Stomach (tissue), 4 donors: ENCODE measurements around the gene SCAMP5.
A peak's percentile ranks its signal among the peaks of the same experiment; 100 is the strongest.

Experiments
- EP300 ChIP-seq: sonication (generic); formaldehyde crosslinking; IDR thresholded peaks from one replicate; pipeline ENCODE4 v1.6.1; 2017; ENCODE audit warnings: antibody characterized with exemption
- POLR2A ChIP-seq, 4 donors: fragments of 450-650 bp; IDR thresholded peaks; one replicate each; pipeline ENCODE4 v1.6.1; 2016; ENCODE audit warnings: antibody characterized with exemption in 4 of 4, control low read depth in 2 of 4, mild to moderate bottlenecking in 1 of 4, moderate library complexity in 1 of 4
- POLR2AphosphoS5 ChIP-seq, 3 donors: sonication (generic); formaldehyde crosslinking; IDR thresholded peaks; one replicate each; pipeline ENCODE4 v1.6.1; 2016; ENCODE audit warnings: antibody characterized with exemption in 3 of 3
- TF ChIP-seq, protein P1 (sequence below), 7 experiments: fragments of 450-650 bp in 4 of 7; fragments of 200-600 bp in 3 of 7; sonication (generic) in 3 of 7; IDR thresholded peaks; one replicate each; pipeline ENCODE4 v1.5.1; 2016 to 2019; ENCODE audit warnings: antibody characterized with exemption in 7 of 7, control low read depth in 2 of 7, mild to moderate bottlenecking in 1 of 7

DNA sequence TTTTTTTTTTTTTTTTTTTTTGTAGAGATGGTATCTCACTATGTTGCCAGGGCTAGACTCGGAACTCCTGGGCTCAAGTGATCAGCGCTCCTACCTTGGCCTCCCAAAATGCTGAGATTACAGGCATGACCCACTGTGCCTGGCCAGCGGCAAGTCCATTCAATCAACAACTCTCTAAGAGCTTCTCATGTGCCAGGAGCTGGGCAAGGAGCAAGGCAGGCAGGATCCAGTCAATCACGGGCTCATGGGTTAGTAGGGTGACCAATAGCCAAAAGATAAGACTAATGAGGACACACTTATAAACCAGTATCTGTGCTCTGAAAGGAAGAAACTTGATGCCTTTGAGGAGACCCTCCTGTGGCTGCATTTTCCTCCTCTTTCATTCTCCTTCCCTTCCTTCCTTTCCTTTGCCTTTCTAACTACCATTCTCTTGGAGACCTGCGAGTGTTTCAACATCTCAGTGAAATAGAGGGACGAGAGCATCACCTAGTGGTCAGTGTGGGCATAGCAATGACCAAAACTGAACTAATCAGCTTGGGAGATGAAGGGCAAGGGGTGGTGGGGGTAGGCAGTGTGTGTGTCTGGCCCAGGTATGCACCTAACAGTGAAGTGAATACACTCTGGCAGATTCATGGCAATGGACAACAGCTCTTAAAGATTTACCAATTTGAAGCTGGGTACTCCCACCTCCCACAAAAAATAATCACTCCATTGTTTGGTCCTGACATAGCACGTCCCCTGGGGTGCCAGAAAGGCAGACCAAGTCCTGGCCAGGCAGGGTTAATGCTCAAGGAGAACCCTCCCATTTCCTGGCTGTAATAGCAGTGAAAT is 45.1 kb upstream of the SCAMP5 start:
- TF ChIP-seq, protein P1, sequence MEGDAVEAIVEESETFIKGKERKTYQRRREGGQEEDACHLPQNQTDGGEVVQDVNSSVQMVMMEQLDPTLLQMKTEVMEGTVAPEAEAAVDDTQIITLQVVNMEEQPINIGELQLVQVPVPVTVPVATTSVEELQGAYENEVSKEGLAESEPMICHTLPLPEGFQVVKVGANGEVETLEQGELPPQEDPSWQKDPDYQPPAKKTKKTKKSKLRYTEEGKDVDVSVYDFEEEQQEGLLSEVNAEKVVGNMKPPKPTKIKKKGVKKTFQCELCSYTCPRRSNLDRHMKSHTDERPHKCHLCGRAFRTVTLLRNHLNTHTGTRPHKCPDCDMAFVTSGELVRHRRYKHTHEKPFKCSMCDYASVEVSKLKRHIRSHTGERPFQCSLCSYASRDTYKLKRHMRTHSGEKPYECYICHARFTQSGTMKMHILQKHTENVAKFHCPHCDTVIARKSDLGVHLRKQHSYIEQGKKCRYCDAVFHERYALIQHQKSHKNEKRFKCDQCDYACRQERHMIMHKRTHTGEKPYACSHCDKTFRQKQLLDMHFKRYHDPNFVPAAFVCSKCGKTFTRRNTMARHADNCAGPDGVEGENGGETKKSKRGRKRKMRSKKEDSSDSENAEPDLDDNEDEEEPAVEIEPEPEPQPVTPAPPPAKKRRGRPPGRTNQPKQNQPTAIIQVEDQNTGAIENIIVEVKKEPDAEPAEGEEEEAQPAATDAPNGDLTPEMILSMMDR (IDR thresholded peaks at IDR 0.05): peak in 6 of 7 experiments; percentile 64 to 100 (median 96)
- no peak for TF ChIP-seq EP300
- TF ChIP-seq POLR2A (IDR thresholded peaks at IDR 0.05): no peak
- TF ChIP-seq POLR2AphosphoS5 (IDR thresholded peaks at IDR 0.05): peak in 2 of 3 donors; percentile 9 to 81
